ENCODE measurements around the gene STK10.

- TF ChIP-seq CTCF (IDR thresholded peaks at IDR 0.05; ENCODE audit: low read depth, low read length, poor library complexity, severe bottlenecking) (no peak), EZH2phosphoT487 (IDR thresholded peaks at IDR 0.05; ENCODE audit: borderline replicate concordance, low read length) (no peak)
Observed at GRCh38 chr5:172117977-172118701, 69.9 kb downstream of the STK10 start.

Data from DOHH2 (cell line).